MM.1S (cell line): Measurements from ENCODE around the gene RNFT2.

Experiments
- EZH2 ChIP-seq: fragments of 300-600 bp; sonication (generic); optimal IDR thresholded peaks from 2 replicates; pipeline ENCODE3; 2017; ENCODE audit warnings: low read depth, mild to moderate bottlenecking, antibody characterized with exemption, low read length, mixed read lengths
- EZH2phosphoT487 ChIP-seq: fragments of 300-600 bp; sonication (generic); IDR thresholded peaks from 2 replicates; pipeline ENCODE4 v1.6.1; 2018; ENCODE audit warnings: antibody characterized with exemption, low read length
- TF ChIP-seq, protein P1 (sequence below): fragments of 300-600 bp; sonication (generic); IDR thresholded peaks from 2 replicates; pipeline ENCODE4 v1.5.1; 2016; ENCODE audit warnings: antibody characterized with exemption, low read length, mixed read lengths

DNA sequence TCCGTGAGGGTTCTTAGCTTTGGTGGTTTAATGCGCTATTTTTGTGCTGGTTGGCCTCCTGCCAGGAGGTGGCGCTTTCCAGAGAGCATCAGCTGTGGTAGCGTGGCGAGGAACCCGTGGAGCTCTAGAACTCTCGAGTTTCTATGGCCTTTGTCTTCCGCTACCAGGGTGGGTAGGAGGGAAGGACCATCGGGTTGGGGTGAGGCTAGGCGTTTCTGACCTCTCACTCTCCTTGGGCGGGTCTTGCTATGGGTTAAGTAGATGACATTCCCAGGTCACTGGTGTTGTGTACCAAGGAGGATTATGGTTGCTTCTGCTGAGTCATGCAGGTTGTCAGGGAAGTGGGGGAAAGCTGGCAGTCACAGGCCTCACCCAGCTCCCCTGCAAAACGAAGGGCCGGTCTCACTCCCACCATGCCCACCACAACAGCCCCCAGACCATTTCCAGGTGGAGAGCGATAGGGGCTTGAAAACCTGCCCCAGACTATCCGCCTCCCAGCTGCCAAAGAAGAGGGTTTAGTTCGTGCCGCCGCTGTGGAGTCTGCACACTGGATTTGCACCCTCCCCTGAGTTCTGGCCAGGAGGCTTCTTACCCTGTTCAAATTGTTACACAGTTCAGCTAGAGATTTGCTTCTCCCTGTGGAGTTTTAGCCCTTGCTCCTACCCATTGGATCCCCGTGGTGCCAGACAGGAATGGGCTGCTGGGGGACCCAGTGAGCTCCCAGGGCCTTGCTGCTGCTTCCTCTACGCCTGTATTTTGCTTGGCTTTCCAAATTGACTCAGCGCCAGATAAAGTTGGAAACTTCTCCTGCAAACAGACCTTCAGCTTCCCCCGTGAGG is 21.9 kb downstream of the RNFT2 start:
- TF ChIP-seq, protein P1, sequence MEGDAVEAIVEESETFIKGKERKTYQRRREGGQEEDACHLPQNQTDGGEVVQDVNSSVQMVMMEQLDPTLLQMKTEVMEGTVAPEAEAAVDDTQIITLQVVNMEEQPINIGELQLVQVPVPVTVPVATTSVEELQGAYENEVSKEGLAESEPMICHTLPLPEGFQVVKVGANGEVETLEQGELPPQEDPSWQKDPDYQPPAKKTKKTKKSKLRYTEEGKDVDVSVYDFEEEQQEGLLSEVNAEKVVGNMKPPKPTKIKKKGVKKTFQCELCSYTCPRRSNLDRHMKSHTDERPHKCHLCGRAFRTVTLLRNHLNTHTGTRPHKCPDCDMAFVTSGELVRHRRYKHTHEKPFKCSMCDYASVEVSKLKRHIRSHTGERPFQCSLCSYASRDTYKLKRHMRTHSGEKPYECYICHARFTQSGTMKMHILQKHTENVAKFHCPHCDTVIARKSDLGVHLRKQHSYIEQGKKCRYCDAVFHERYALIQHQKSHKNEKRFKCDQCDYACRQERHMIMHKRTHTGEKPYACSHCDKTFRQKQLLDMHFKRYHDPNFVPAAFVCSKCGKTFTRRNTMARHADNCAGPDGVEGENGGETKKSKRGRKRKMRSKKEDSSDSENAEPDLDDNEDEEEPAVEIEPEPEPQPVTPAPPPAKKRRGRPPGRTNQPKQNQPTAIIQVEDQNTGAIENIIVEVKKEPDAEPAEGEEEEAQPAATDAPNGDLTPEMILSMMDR, result no peak
- TF ChIP-seq EZH2 (no peak), EZH2phosphoT487 (no peak)
